ENCODE measurements around the gene ACAN.
A peak's percentile ranks its signal among the peaks of the same experiment; 100 is the strongest.
"Not testable (repeated sequence)": the region's sequence is repeated elsewhere in the genome, so short reads cannot be mapped to it uniquely, and the experiment has no call there.

The ACAN gene

DNA sequence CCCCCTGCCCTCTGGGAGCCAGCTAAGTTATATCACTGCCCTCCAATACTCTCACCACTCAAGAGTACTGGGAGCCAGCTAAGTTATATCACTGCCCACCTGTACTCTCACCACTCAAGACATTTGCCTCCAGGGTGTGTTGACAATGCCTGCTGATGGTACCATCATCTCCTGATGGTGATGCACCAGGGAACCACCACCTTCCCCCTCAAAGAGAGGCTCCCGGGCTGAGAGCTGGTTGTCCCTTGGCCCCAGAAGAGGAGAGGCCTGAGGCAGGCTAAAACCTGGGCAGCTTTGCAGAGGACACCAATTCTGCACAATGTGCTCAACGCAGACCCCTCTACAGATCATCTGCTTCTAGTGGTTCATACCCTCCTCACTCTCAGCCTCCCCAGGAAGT, 99.6 kb downstream of the ACAN start:
- no peak for DNase-seq (ENCODE audit: low spot score)

DNA sequence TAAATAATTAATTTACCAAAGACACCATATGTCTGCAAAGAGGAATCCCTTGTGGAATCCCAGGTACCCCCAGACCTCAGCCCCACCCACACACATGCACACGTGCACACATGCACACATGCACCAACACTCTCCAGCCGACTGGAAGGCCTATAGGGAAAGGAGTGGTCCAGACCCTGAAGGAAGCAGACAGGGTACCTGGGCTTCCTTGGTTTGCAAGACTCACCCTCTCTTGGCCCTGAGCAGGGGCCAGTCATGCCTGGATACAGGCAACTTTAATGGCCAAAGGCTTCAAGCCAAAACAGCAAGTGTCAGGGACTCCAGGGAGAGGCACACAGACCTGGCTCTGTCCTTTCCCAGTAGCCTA, 101.0 kb downstream of the ACAN start:
- DNase-seq (ENCODE audit: low spot score), result no peak

DNA sequence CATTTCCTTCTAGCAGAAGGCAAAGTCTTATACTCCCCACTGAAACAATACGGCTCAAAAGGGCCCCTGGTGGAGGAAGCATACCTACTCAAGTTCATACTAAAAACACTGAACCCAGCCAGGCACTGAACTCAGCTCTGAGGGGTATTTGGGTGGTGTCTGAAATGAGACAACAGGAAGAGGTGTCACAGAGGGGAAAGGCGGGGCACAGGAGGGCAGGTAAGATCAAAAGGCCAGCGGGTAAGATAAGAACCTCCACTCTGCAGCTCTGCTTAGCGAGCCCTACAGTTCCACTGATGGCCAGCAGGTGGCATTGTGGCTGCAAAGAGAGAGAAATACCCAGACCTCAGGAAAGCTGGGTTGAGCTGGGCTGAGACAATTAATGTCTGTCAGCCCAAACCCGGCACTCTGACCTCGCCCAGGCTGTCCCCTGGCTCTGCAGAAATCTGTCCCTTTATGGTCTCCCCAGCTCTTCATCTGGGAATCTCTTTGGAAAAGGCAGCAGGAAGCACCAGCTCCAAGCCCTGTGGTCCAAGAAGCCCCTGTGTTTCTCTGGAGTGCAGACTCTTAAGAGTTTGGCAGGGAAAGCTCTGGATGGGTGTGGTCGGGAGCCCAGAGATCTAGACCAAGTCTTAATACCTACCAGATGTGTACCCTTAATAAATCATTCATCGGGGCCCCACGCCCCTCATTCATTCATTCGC, 101.5 kb downstream of the ACAN start:
- DNase-seq (ENCODE audit: low spot score), result peak; percentile 87

DNA sequence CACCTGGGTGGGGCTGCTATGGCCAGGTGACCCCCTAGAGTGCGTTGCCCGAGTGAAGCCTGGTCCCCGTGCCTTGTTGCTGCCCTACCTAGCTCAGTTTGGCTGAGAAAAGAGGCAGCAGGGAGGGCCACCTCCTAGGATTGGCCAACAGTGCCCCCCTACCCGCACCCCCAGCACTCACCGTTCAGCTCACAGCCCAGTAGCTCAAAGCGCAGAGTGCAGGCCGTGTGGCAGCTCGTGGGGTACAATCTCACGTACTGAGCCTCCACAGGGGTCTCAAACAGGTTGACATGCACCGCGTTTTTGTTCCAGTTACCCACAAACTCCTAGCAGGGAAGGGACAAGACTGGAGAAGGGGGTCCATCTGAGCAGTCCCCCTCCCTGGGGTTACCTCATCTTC, 102.3 kb downstream of the ACAN start:
- DNase-seq (ENCODE audit: low spot score), result no peak

DNA sequence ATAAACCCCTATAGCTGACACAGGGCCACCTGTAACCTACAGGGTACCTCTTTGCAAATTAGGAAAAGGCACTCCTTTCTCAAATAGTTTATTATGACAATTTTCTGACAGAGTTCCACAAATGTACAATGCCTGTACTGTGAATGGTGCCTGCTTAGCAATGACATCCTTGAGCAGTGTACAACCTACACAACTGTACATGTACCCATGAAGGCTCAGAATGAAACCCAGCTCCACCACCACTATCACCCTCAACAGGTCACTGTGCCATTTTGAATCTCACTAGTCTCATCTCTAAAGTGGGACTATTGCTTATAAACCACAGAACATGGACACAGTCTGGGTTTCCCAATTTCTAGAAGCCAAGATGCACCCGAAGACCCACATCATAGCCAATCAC, 102.9 kb downstream of the ACAN start:
- DNase-seq (ENCODE audit: low spot score), result no peak

DNA sequence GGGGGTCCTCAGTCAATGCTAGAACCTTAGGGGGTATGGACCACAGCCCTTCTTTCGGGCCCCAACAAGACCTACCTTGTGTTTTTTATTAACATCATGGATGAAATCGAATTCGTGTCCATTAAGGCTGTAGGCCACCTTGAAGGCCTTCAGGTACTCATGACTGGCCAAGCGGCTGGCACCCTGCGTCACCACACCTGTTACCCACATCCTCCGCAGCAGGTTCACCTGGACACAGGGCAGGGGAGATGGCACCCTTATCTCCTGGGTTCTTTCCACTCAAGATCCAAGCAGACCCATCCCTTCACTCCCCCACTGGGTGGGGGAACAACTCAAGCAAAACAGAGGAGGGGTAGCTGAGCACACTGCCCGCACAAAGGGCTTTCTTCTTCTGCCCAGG, 103.3 kb downstream of the ACAN start:
- DNase-seq (ENCODE audit: low spot score), result no peak

DNA sequence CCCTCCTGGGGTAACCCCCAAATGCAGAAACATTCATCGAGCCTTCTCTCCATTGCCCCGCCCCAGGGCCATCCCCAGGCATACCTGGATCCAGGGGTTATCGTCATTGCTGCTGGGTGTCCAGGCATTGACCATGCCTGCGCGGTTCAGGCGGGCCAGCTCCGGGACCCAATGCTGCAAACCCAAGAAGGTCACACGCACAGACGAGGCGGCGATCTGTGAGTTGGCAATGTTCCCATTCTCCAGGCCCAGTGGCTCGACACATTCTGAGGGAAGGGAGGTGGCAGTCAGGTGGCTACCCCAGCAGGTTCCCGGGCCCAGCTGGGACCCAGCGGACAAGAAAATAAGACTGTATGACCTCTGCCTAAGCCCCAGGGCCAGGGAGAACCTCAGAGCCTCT, 103.9 kb downstream of the ACAN start:
- no peak for DNase-seq (ENCODE audit: low spot score)

DNA sequence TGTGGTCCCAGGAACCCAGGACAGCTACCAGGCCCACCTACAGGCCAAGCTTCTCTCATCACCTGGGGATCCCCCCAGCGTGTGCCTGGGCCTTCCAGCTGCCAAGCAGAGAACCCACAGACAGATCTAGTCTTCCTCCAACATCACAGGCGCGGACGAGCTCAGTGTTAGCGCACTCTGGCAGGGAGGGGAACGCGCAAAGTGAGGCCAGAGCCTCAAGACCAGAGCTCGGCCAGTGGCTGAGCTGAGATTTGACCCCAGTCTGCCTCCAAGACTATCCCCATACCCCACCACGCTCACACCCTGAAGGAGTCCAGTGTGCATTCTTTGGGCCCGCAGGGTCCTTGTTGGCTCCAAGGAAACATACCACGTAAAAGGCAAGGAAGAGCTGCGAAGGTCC, 104.9 kb downstream of the ACAN start:
- DNase-seq (ENCODE audit: low spot score), result no peak

DNA sequence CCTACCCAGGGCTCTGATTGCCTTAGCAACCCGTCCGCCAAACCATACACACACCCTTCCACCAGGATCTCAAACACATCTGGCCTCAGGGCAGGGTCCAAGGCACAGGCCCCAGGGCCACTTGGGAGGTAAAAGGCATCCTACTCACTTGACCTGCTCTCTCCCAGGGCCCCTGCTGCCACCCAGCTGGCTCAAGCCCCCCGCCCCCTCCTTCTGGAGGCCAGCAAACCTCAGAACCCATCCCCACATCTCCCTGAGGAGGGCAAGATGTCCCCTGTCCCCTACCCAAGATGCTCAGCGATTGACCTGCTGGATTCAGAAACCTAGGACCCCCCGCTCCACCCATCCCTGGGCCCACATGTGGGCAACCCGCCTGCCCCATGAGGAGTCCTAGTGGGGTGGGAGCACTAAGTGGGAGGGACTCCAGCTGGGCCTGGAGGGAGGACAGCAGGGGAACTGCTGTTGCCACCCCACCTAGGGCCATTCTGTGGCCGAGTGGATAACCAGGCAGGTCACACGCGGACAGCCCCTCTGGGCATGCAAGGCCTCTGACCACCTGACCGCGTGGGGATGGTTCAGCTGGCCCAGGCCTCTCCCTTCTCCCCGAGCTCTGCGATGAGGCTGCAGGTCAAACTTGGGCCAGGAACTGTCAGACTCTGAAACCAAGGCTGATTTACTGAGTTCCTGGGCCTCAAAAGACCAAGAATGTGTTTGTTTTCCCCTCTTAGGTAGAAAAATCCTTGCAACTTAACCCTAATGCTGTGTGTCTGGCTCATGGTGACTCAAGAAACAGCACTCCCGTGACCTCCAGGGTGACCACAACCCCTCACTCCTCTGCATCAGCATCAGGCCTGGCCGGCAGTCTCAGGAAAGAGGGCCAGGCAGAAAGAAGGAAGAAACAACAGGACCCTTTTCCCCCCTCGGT, 105.7 kb downstream of the ACAN start:
- no peak for DNase-seq (ENCODE audit: low spot score)

DNA sequence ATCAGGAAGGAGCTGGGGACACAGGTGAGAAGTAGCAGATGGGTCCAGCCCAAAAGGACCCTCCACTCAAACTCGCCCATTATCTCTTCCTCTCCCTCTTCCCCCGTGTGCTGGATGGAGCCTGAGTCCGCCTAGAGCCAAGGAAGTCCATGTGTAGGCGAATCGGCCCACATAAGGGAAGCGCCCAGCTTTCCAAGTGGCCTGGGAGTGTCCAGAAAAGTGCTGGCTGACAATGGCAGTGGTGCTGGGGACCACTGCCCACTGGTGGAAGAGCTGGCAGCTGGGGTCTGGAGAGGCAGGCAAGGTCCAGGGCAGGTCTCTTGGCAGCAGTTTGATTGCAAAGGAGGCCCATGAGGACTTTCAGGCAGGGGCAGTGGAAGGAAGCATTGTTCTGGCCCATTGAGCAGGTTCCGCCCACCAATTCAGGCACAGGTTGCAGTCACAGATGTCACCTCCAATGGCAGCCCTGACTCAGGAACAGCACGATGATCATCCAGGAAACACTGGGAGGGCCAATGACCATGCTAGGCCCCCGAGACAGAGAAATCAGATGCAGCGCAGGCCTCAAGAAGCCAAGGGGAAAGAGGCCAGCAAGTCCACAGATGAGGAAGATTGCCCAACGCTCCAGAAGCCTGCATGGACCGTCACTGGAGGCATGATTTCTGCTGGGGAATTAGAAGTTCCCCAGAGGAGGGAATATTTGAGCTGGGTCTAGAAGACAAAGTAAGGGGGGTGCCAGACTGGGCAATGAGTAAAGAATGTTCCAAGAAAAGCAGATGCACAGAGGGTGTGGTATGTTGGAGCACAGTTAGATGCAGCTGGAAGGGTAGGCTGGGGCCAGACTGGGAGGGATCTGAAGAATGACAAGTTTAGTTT, 107.0 kb downstream of the ACAN start:
- DNase-seq (ENCODE audit: low spot score), result no peak

DNA sequence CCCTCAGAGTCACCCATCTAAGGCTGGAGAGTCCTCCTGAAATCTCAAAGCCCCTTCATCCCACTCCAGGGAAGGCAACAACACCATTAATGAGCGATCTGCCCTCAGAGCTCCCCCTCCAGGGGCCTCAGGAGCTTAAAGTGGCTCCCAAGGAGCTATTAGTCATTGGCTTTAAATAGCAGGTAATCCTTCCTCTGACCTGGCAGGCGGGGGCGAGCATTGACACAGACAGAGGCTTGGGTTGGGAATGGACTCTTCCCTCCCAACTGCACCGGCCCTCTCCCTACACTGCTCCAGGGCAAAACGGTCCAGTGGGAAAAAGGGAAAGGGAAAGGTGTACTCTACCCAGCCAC, 108.5 kb downstream of the ACAN start:
- DNase-seq (ENCODE audit: low spot score), result no peak

DNA sequence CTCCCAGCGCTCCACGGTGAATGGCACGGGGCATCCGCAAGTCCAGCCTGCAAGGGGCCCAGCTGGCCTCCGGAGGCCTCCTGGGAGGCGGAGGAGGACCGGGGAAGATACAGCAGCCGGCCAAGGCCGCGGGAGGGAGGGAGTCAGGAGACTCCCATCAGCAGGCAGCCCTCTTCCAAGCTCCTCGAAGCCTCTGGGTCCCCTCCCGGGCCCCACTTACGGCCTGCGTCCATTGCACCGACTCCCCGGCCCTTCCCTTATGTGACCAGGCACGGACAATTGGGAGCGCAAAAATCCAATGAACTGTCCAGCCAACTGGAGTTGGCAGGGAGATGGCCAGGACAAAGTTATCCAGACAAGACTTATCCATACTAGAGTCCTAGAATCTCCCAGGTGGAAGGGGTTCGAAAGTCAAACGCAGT, 109.3 kb downstream of the ACAN start:
- no peak for DNase-seq (ENCODE audit: low spot score)

DNA sequence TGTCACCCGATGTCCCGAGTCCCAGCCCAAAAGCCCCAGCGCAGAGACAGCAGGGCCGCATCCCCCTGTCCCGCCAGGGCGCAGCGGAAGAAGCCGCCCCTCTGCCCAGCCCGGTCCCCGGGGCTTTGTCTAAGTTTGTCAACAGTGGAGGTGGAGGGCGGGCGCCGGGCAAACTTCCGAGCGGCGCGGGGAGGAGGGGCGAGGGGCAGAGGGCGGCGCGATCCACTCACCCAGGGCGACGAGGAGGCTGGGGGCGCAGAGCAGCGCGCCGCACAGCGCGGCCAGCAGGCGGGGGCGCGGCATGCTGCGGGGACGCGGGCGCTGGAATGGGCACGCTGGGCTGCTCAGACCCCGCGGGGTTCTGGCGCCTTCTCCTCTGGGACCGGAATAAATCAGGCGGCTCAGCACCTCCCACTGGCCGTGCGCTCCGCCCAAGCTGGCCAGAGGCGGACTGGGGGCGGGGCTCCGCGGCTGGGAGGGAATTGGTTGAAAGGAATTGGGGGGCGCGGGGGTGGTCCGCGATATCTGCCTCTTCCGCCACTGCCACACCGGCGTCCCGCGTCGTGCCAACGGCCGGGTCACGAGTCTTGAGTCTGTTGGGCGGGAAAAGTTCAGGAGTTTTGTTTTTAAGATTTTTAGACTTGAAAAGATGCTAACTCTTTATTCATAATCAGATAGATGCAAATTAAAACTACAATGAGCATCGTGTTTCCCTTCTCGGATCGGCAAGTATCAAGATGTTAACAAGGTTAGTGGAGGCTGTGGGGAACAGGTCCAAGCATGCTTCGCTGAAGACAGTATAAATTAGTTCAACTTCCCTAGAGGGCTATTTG, 110.0 kb downstream of the ACAN start, which contains the start of gene MFGE8:
MFGE8 (minus strand) TSS at position 363 of the 833 bp plus-strand sequence; CDS start at position 303, 60 bp downstream.
- DNase-seq (ENCODE audit: low spot score), result peak; percentile 86

DNA sequence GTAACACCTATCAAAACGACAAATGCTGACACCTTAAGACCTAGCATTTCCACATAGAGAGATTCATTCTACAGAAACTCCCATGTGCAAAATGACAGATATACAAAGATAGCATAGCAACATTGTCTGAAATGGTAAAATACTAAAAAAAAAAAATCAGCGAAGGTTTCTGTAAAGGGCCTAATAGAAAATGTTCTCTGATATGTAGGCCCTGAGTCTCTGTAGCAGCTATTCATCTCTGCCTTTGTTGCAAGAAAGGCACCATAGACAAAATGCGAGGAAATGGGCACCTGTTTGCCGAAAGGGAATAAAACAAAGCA, 110.6 kb downstream of the ACAN start:
- DNase-seq (ENCODE audit: low spot score), result no peak

DNA sequence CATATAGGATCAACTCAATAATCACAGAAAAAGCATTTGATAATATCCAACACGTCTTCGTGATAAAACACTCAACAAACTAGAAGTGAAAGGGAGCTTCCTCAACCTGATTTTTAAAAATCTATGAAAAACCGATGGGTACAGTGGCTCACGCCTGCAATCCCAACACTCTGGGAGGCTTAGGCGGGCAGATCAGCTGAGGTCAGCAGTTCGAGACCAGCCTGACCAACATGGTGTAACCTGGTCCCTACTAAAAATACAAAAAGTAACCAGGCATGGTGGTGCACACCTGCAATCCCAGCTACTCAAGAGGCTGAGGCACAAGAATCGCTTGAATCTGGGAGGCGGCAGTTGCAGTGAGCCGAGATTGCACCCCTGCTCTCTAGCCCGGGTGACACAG, 112.1 kb downstream of the ACAN start:
- no peak for DNase-seq (ENCODE audit: low spot score)

DNA sequence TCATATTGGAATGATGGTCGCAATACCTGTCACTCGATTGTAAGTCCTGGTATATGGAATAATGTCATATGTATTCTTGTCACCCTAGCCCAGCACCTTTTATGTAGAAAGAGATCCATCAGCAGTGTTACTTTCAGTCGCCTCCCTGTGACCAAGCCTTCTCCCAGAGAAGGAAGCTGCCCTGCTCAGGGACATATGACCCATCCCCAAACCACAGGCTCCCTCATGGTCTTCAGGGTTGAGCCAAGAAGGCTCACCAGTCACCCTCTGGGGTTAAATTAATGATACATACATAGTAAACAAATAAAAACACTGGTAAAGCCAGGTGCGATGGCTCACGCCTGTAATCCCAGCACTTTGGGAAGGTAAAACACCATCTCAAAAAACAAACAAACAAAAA, 114.5 kb downstream of the ACAN start:
- DNase-seq (ENCODE audit: low spot score), result no peak

DNA sequence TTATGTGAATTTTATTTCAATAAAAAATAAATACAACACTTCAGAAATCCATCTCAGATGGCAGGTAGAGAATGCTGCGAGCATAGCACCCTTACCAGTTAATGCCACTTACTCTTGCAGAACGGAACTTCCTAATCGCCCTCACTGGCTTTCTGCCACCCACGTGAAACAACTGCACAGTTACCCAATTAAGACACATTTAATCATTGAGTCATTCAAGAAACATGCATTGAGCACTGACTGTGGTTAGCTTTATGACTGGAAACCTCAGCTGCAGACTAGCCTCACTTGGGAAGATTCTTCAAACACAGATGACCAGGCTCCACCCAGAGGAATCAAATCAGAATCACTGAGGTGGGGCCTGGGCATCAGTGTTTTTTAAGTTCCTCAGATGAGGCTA, 115.5 kb downstream of the ACAN start:
- DNase-seq (ENCODE audit: low spot score), result no peak

DNA sequence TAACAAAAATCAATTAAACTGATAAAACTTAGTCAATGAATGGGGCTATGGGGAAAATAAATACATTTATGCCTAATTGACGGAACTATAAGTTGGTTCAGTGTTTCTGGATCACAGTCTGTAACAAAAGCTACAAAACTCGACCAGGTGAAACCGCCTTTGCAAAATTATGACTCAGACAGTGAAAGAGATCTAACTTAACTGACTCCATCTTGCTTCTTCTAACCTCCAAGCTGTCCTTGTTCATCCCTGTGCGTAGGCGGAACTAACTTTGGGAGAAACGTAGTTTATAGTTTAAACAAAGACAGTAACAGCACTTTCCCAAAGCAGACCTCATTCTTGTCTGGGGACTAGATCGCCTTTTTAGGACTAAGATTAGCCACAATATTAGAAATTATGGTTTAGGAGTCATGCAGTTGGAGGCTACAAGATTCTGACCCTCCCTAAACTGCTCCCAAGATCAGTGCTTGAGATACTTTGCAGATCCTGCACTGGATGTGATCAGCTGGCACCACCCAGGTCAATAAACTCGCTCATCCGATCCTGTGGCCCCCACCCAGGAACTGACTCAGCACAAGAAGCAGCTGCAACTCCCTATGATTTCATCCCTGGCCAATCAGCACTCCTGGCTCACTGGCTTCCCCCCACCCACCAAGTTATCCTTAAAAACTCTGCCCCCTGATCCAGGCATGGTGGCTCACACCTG, 117.1 kb downstream of the ACAN start:
- DNase-seq (ENCODE audit: low spot score), result no peak

DNA sequence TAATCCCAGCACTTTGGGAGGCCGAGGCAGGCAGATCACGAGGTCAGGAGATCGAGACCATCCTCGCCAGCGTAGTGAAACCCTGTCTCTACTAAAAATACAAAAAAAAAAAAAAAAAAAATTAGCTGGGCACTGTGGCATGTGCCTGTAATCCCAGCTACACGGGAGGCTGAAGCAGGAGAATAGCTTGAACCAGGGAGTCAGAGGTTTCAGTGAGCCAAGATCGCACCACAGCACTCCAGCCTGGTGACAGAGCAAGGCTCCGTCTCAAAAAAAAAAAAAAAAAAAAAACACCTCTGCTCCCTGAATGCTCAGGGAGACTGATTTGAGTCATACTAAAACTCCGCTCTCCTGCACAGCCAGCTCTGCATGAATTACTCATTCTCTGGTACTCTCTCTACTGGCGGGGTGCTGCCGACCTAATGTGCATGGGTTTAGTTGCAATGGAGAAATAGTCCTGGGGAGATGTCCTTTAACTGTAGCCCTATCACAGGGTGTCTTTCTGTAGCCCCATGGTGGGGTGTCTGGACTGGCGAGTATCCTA, 117.7 kb downstream of the ACAN start:
- not testable (repeated sequence) for DNase-seq (ENCODE audit: low spot score)

Measured in NAMALWA (cell line).